ENCODE data around the gene ZNF276.

DNA sequence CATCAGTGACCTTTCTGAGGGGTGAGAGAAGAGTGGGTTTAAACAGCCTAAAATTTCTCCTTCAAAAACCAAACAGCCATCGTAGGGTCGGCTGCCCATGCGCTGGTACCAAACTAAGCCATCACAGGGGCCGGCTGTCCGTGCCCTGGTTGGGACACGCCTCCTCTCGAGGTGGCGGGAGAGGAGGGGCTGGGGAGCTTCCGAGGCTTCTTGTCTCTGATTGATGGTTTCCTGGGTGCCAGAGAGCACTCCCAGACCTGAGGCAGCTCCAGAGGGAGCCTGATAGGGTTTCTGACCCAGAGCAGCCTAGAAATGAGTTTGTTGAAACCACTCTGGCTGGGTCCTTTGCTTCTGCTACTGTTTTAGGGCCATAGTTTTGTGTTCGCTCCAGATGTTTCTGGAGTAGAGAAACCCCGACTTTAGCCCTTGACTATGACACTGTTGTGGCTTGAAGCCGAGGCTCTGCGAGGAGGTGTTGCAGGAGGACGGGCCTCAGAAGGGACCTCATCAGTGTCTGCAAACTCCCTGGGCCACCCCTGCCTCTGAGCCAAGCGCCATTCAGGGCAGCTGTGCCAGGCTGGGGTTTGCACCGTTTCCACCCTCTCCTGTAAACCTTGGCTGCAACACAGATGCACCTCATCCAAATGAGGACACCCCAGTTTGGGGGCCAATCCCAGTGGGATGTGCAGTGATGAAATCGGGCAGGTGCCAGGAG, 6.2 kb downstream of the ZNF276 start:
- TF ChIP-seq POLR2A (IDR thresholded peaks at IDR 0.05): no peak
- TF ChIP-seq, protein P1, sequence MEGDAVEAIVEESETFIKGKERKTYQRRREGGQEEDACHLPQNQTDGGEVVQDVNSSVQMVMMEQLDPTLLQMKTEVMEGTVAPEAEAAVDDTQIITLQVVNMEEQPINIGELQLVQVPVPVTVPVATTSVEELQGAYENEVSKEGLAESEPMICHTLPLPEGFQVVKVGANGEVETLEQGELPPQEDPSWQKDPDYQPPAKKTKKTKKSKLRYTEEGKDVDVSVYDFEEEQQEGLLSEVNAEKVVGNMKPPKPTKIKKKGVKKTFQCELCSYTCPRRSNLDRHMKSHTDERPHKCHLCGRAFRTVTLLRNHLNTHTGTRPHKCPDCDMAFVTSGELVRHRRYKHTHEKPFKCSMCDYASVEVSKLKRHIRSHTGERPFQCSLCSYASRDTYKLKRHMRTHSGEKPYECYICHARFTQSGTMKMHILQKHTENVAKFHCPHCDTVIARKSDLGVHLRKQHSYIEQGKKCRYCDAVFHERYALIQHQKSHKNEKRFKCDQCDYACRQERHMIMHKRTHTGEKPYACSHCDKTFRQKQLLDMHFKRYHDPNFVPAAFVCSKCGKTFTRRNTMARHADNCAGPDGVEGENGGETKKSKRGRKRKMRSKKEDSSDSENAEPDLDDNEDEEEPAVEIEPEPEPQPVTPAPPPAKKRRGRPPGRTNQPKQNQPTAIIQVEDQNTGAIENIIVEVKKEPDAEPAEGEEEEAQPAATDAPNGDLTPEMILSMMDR (IDR thresholded peaks at IDR 0.05): no peak
